B cell (primary cell): ENCODE measurements around the gene TEC. TPM values are rescaled to one million over a fixed set of nuclear protein-coding genes. Genes with fewer than 3 reads are reported as not detected.
A peak's percentile ranks its signal among the peaks of the same experiment; 100 is the strongest.

ENCODE experiments used
- ATAC-seq: fragments of 200-7000 bp; cut with Tn5 transposase; one replicate; pipeline ENCODE4 v1.10.0; 2021; ENCODE audit warnings: low read depth, mild to moderate bottlenecking, moderate number of reproducible peaks, moderate library complexity
- CTCF ChIA-PET: fragments of 350-600 bp; sonication (Branson Sonifier 250); formaldehyde crosslinking; loops from one replicate; lab custom pipeline; 2021; ENCODE audit warnings: antibody characterized with exemption, inconsistent platforms; lab: Charles Lee
- POLR2A ChIA-PET: fragments of 350-600 bp; sonication (Branson Sonifier 250); formaldehyde crosslinking; loops from one replicate; lab custom pipeline; 2021; ENCODE audit warnings: antibody characterized with exemption; lab: Charles Lee
- DNase-seq: peaks from one replicate; pipeline ENCODE4 v3.0.0; 2013
- H2AFZ ChIP-seq: 2 replicates; pipeline ENCODE4 v1.6.1; 2012; ENCODE audit warnings: mild to moderate bottlenecking, low read depth, low read length; ENCODE audit not compliant: insufficient read depth, poor library complexity, severe bottlenecking
- H3K27ac ChIP-seq, 2 donors: 1 replicate in 1 of 2; 2 replicates in 1 of 2; pipeline ENCODE4 v1.5.1; 2012 to 2013; ENCODE audit warnings: low read length in 2 of 2, mild to moderate bottlenecking in 2 of 2, moderate library complexity in 1 of 2
- H3K27me3 ChIP-seq, 4 experiments: fragments of 200-600 bp in 1 of 4; sonication (generic) in 1 of 4; replicated peaks in 1 of 4; 1 replicate in 2 of 4; 2 replicates in 2 of 4; pipeline versions ENCODE4 v1.6.1 to v1.7.0; 2013 to 2016; ENCODE audit warnings: low read length in 3 of 4, mild to moderate bottlenecking in 2 of 4, mixed read lengths in 1 of 4, moderate library complexity in 1 of 4; ENCODE audit not compliant: insufficient read depth in 4 of 4, control insufficient read depth in 3 of 4; ENCODE audit errors: control extremely low read depth in 1 of 4
- H3K36me3 ChIP-seq, 2 experiments: replicated peaks in 1 of 2; 1 replicate in 1 of 2; 2 replicates in 1 of 2; pipeline versions ENCODE4 v1.6.1 to v1.7.1; 2013; ENCODE audit warnings: low read length in 1 of 2; ENCODE audit not compliant: insufficient read depth in 2 of 2, control insufficient read depth in 1 of 2; ENCODE audit errors: control extremely low read depth in 1 of 2, extremely low read depth in 1 of 2
- H3K4me1 ChIP-seq, 2 donors: fragments of 200-600 bp in 1 of 2; sonication (generic) in 1 of 2; 1 replicate in 1 of 2; 2 replicates in 1 of 2; pipeline versions ENCODE4 v1.5.1 to v1.6.1; 2013 to 2017; ENCODE audit warnings: low read length in 2 of 2; ENCODE audit not compliant: control insufficient read depth in 2 of 2, insufficient read depth in 2 of 2
- H3K4me2 ChIP-seq: replicated peaks from 2 replicates; pipeline ENCODE3; 2012; ENCODE audit warnings: mild to moderate bottlenecking, low read depth, low read length; ENCODE audit not compliant: poor library complexity, severe bottlenecking
- H3K4me3 ChIP-seq, 5 experiments: fragments of 200-600 bp in 1 of 5; sonication (generic) in 1 of 5; 1 replicate in 3 of 5; 2 replicates in 2 of 5; pipeline versions ENCODE4 v1.5.1 to v1.7.0; 2011 to 2016; ENCODE audit warnings: low read length in 4 of 5, mild to moderate bottlenecking in 4 of 5, low read depth in 2 of 5, control low read depth in 1 of 5, moderate library complexity in 1 of 5; ENCODE audit not compliant: insufficient read depth in 1 of 5; ENCODE audit errors: control extremely low read depth in 1 of 5, extremely low read depth in 1 of 5
- H3K79me2 ChIP-seq: fragments of 200-600 bp; sonication (generic); one replicate; pipeline ENCODE4 v1.6.0; 2016; ENCODE audit warnings: low read length; ENCODE audit not compliant: control insufficient read depth, insufficient read depth
- H3K9ac ChIP-seq: fragments of 200-600 bp; sonication (generic); 2 replicates; pipeline ENCODE4 v1.6.1; 2017; ENCODE audit warnings: mild to moderate bottlenecking, low read length, moderate library complexity
- H3K9me3 ChIP-seq, 3 donors: one replicate each; pipeline versions ENCODE4 v1.6.1 to v1.7.1; 2013; ENCODE audit warnings: low read length in 2 of 3; ENCODE audit not compliant: control insufficient read depth in 2 of 3, insufficient read depth in 1 of 3; ENCODE audit errors: control extremely low read depth in 1 of 3
- H4K20me1 ChIP-seq: 2 replicates; pipeline ENCODE4 v1.6.0; 2012; ENCODE audit warnings: mild to moderate bottlenecking, low read length; ENCODE audit not compliant: insufficient read depth, control insufficient read depth, poor library complexity, severe bottlenecking
- H3K27ac Mint-ChIP-seq: one replicate; pipeline ENCODE4 v1.8.0; 2021; ENCODE audit warnings: mixed read lengths
- H3K27me3 Mint-ChIP-seq: one replicate; pipeline ENCODE4 v1.8.0; 2021; ENCODE audit warnings: mixed read lengths
- H3K4me1 Mint-ChIP-seq: one replicate; pipeline ENCODE4 v1.8.0; 2021; ENCODE audit warnings: mixed read lengths
- H3K4me3 Mint-ChIP-seq: one replicate; pipeline ENCODE4 v1.8.0; 2021; ENCODE audit warnings: mixed read lengths
- H3K9me3 Mint-ChIP-seq: one replicate; pipeline ENCODE4 v1.8.0; 2022; ENCODE audit warnings: mixed read lengths; ENCODE audit not compliant: insufficient read depth
- EZH2 ChIP-seq: IDR thresholded peaks from 2 replicates; pipeline ENCODE4 v1.6.1; 2012; ENCODE audit warnings: borderline replicate concordance, low read depth, mild to moderate bottlenecking, moderate library complexity, low read length; ENCODE audit not compliant: insufficient read depth, poor library complexity, severe bottlenecking
- WGBS: methylation state at CpG from one replicate; pipeline ENCODE4 v1.1.5; 2013; ENCODE audit warnings: missing lambda C conversion rate; ENCODE audit not compliant: insufficient coverage; 5-methylcytosine and 5-hydroxymethylcytosine counted together
- intact Hi-C: fragments of 100-400 bp; cut with micrococcal nuclease; formaldehyde crosslinking; loops from one replicate; pipeline ENCODE4 v1.10.0; 2022
- polyA plus RNA-seq: library from polyadenylated mRNA; depleted of rRNA; stranded (reverse); fragments of >200 nt; gene quantifications from 2 replicates; pipeline ENCODE4 v1.2.3, GENCODE V29; 2012
- total RNA-seq, 2 donors: library from RNA; stranded (reverse); fragments of 120-200 nt in 1 of 2; gene quantifications; 1 replicate in 1 of 2; 2 replicates in 1 of 2; pipeline versions ENCODE4 v1.2.3 to v1.2.4, GENCODE V29; 2013 to 2022
- TF ChIP-seq, protein P1 (sequence below): fragments of 200-600 bp; IDR thresholded peaks from one replicate; pipeline ENCODE4 v1.8.0; 2022; ENCODE audit warnings: antibody characterized with exemption, mild to moderate bottlenecking

TEC gene
- total and polyA plus RNA-seq, 2 donors (not counting 1 experiment from before 2014, with no cell fraction given), result 2.0 to 8.3 TPM

- H3K36me3 ChIP-seq, result peaks cover 8 to 34% of the 10 kb centered on the region in 2 experiments
- no peaks in the 10 kb centered on the region for H3K9me3 ChIP-seq
- no peaks in the 10 kb centered on the region for H4K20me1 ChIP-seq
- no peak for TF ChIP-seq EZH2
- TF ChIP-seq, protein P1, sequence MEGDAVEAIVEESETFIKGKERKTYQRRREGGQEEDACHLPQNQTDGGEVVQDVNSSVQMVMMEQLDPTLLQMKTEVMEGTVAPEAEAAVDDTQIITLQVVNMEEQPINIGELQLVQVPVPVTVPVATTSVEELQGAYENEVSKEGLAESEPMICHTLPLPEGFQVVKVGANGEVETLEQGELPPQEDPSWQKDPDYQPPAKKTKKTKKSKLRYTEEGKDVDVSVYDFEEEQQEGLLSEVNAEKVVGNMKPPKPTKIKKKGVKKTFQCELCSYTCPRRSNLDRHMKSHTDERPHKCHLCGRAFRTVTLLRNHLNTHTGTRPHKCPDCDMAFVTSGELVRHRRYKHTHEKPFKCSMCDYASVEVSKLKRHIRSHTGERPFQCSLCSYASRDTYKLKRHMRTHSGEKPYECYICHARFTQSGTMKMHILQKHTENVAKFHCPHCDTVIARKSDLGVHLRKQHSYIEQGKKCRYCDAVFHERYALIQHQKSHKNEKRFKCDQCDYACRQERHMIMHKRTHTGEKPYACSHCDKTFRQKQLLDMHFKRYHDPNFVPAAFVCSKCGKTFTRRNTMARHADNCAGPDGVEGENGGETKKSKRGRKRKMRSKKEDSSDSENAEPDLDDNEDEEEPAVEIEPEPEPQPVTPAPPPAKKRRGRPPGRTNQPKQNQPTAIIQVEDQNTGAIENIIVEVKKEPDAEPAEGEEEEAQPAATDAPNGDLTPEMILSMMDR, result no peak
- H3K27me3 Mint-ChIP-seq, result no peaks in the 10 kb centered on the region
- no peak overlapping the region for H3K9ac ChIP-seq
- peak overlapping the region in 1 of 2 donors; percentile 35 for H3K27ac ChIP-seq
- H3K4me3 ChIP-seq, result no peak overlapping the region
- CTCF ChIA-PET, result interaction anchor here (0.9 to 5.6 kb wide), 7 partner anchors 11 to 213 kb away, joined by 3 to 82 read pairs (median 4); no protein-coding TSS in a partner anchor
- H3K27ac Mint-ChIP-seq, result peak overlapping the region; percentile 58
- no peak overlapping the region for H3K4me3 Mint-ChIP-seq
- peak overlapping the region; percentile 48 for H3K4me2 ChIP-seq
- intact Hi-C loops, result loop anchor here (5.0 to 10.0 kb wide), 3 partner anchors 55 to 133 kb away; no protein-coding TSS in a partner anchor
- H3K79me2 ChIP-seq, result no peaks in the 10 kb centered on the region
- peaks cover 27 to 31% of the 10 kb centered on the region in 2 donors for H3K4me1 ChIP-seq
- H3K27me3 ChIP-seq, result no peaks in the 10 kb centered on the region
- H3K4me1 Mint-ChIP-seq, result peaks cover 34% of the 10 kb centered on the region
- WGBS, result 44% methylated on average over 1 of the region's 3 CpGs
- POLR2A ChIA-PET, result interaction anchor here (0.8 kb wide), 1 partner anchor 37 kb away, joined by 3 read pairs; no protein-coding TSS in a partner anchor
- DNase-seq (no peak), ATAC-seq (no peak)
- H2AFZ ChIP-seq, result no peak overlapping the region
- H3K9me3 Mint-ChIP-seq, result no peaks in the 10 kb centered on the region
These were observed 129.9 kb downstream of the TEC start for GRCh38 chr4:48139691-48140090.

DNA sequence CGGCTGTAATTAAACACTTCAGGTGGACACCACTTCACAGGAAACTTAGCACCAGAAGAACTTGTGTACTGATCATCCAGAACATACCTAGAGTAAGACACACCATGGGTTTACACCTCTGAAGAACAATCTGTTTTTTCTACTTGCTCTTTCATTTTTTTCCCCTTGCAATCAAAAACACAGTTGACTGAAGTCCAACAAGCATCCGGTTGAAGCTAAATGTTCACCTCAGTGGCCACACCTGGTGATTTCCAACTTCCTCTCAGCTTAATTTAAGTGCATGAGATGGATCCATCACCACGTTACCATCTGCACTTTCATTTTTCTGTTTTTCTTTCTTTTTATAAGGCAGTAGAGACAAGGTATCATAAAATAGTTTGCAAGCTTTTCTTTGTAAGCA is 130.7 kb downstream of the TEC start:
- H3K9me3 ChIP-seq, result no peaks in the 10 kb centered on the region
- peak overlapping the region; percentile 35 to 50 for H3K27ac ChIP-seq
- DNase-seq (peak; percentile 68), ATAC-seq (peak; percentile 80)
- H3K27ac Mint-ChIP-seq, result peak overlapping the region; percentile 47
- peaks cover 34% of the 10 kb centered on the region for H3K4me1 Mint-ChIP-seq
- H3K9ac ChIP-seq, result no peak overlapping the region
- WGBS, result 55% methylated on average over 2 of the region's 3 CpGs
- H3K4me1 ChIP-seq, result peaks cover 27 to 31% of the 10 kb centered on the region in 2 donors
- H3K36me3 ChIP-seq, result peaks cover 9 to 30% of the 10 kb centered on the region in 2 experiments
- no peaks in the 10 kb centered on the region for H3K9me3 Mint-ChIP-seq
- H2AFZ ChIP-seq, result no peak overlapping the region
- CTCF ChIA-PET, result interaction anchor here (0.9 to 5.6 kb wide), 8 partner anchors 10 to 139 kb away, joined by 3 to 82 read pairs (median 4); no protein-coding TSS in a partner anchor
- H3K4me2 ChIP-seq, result peak overlapping the region; percentile 48
- H3K4me3 ChIP-seq, result no peak overlapping the region
- TF ChIP-seq, protein P1, result no peak
- TF ChIP-seq EZH2, result no peak
- intact Hi-C loops, result no loop called here
- POLR2A ChIA-PET, result no interaction called here
- no peaks in the 10 kb centered on the region for H3K27me3 Mint-ChIP-seq
- no peaks in the 10 kb centered on the region for H3K79me2 ChIP-seq
- H3K27me3 ChIP-seq, result no peaks in the 10 kb centered on the region
- H3K4me3 Mint-ChIP-seq, result peak overlapping the region; percentile 52
- H4K20me1 ChIP-seq, result no peaks in the 10 kb centered on the region
